ENCODE measurements around the gene DAZAP1. TPM values are rescaled to one million over a fixed set of nuclear protein-coding genes. Genes with fewer than 3 reads are reported as not detected.

DAZAP1 gene
- total RNA-seq, 1 donor = 61.7 TPM

DNA sequence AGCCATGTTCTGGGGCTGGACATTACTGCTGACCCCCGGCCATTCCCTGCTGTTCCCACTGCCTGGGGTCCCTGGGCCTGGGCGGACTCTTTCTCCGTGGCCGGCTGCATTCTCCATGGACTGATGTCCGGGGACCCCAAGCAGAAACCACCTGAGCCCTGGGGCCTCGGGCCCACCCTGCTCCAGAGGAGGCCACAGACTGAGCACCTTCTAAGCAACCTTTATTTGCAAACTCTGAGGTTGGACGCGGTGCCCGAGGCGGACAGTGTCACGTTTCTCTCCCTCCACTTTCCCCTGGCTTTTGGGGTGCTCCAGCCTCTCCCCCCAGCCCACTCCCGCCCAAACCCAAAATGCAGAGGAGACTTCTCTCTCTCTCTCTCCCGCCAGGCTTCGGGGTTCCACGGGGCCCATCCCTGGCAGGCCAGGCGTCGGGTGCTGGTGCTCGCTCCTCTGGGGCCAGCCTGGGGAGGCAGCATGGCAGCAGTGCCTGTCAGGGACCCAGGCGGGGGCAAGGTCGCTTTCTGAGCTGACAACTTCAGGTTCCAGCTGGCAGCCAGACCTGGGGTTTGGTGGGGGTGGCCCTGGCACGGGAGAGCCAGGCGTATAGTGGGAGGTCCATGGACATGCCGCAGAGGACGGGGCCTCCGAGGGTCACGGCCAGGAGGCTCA, 74.0 kb downstream of the DAZAP1 start:
- no peak for DNase-seq (ENCODE audit: low read depth)
- H3K4me3 ChIP-seq (ENCODE audit: low read depth, low read length) = no peak overlapping the region
- TF ChIP-seq, protein P1, sequence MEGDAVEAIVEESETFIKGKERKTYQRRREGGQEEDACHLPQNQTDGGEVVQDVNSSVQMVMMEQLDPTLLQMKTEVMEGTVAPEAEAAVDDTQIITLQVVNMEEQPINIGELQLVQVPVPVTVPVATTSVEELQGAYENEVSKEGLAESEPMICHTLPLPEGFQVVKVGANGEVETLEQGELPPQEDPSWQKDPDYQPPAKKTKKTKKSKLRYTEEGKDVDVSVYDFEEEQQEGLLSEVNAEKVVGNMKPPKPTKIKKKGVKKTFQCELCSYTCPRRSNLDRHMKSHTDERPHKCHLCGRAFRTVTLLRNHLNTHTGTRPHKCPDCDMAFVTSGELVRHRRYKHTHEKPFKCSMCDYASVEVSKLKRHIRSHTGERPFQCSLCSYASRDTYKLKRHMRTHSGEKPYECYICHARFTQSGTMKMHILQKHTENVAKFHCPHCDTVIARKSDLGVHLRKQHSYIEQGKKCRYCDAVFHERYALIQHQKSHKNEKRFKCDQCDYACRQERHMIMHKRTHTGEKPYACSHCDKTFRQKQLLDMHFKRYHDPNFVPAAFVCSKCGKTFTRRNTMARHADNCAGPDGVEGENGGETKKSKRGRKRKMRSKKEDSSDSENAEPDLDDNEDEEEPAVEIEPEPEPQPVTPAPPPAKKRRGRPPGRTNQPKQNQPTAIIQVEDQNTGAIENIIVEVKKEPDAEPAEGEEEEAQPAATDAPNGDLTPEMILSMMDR (IDR thresholded peaks at IDR 0.05; ENCODE audit: insufficient read depth, low read depth, low read length) = no peak

DNA sequence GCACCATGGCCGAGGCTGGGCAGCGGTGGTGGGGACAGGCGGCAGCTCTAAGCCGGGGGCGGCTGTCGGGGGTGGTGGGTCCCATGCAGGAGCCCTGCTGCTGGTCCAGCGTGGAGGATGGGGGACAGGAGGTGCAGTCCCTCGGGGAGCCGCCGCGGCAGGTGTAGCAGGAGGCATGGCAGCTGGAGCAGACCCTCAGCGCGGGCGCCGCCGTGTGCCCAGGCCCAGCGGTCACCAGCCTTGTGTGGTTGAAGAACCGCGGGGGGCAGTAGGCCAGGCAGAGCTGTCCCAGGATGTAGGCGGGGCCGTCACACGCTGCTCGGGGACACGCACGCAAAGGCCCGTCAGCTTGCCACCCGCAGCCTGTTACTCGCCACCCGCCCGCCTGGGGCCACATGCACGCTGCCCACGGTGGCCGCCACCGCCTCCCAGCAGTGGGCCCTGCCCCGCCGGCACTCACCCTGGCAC, 74.5 kb downstream of the DAZAP1 start:
- H3K4me3 ChIP-seq (ENCODE audit: low read depth, low read length) = no peak overlapping the region
- TF ChIP-seq, protein P1 (IDR thresholded peaks at IDR 0.05; ENCODE audit: insufficient read depth, low read depth, low read length) = no peak
- no peak for DNase-seq (ENCODE audit: low read depth)

DNA sequence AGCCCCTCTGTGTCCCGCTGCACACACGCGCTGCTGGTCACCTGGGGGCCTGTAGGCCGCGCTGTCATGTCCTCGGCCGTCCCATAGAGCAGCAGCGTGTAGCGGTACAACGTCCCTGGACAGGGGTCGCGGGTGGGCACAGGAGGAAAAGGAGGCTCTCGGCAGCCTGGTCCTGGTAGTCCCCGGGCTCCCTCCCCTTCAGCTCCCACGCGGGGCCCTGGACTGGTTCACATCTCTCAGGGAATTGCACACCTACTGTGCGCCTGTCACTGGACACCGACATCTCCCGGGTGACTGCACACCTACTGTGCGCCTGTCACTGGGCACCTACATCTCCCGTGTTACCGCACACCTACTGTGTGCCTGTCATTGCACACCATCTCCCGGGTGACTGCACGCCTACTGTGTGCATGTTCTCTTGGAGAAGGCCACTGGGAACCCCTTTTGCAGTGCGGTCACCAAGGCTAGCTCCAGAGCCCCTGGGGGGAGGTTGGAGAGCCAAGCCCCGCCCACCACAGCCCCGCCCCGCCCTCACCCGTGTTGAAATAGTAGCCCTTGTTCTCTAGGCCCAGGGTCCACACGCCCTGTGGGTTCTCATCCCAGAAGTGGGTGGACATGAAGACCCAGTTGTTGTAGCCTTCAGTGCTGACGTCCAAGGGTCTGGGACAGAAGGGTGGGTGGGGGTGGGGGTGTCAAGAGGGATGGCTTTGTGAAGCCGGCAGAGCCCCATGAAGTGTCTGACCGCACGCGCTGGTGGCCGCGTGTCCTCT, 75.2 kb downstream of the DAZAP1 start:
- TF ChIP-seq, protein P1 (IDR thresholded peaks at IDR 0.05; ENCODE audit: insufficient read depth, low read depth, low read length) = no peak
- no peak overlapping the region for H3K4me3 ChIP-seq (ENCODE audit: low read depth, low read length)
- no peak for DNase-seq (ENCODE audit: low read depth)

DNA sequence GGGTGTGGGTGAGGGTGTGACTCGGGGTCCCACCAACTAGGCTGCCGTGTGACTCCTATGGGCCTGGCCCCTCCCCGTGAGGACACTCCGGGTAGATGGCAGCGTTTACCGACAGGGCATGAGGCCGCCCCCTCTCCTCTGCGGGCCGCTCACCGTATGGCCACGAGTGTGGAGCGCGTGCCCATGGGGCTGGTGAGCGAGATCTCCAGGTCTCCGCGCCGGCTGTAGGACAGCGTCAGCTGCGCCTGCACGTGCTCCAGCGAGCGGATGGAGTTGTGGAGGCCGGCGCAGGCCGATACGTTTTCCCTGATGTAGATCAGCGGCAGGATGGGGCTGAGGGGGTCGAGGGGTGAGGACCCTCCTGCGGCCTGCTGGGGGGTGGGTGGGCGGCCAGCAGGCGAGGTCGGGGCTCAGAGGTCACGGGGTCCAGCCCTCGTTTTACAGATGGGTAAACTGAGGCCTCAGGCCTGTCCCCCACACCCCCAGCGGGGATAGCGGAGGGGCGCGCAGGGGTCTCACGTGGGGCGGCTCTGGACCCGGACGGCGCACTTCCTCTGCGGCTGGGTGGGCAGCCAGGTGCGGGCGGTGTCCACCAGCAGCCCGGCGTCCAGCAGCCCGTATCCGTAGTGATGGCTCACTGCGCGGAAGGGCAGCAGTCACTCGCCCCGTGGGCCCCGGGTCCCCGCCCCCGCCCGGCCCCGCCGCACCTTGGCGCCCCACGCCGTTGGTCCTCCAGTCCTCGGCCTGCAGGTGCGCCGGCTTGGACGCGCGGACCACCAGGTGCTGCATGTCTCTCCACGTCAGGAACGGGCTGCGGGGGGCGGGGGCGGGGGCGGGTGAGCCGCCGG, 76.0 kb downstream of the DAZAP1 start:
- no peak for DNase-seq (ENCODE audit: low read depth)
- TF ChIP-seq, protein P1 (IDR thresholded peaks at IDR 0.05; ENCODE audit: insufficient read depth, low read depth, low read length) = no peak
- no peak overlapping the region for H3K4me3 ChIP-seq (ENCODE audit: low read depth, low read length)

DNA sequence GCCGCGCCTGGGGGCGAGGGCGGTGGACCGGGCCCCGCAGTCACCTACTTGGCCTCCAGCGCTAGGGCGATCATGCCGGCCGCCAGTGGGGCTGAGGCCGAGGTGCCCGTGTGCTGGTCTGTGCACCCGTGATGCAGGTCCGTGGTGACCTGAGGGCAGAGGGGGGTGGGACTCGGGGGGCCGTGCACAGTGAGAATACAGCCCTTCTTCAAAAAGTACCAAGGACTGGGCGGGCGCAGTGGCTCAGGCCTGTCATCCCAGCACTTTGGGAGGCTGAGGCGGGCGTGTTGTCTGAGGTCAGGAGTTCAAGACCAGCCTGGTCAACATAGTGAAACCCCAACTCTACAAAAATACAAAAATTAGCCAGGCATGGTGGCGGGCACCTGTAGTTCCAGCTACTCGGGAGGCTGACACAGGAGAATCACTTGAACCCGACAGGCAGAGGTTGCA, 76.6 kb downstream of the DAZAP1 start:
- no peak overlapping the region for H3K4me3 ChIP-seq (ENCODE audit: low read depth, low read length)
- DNase-seq (ENCODE audit: low read depth) = no peak
- TF ChIP-seq, protein P1 (IDR thresholded peaks at IDR 0.05; ENCODE audit: insufficient read depth, low read depth, low read length) = no peak

Other genes with a start within 250 kb of the DAZAP1 start
- gene SBNO2, start 233.3 kb upstream of the DAZAP1 start, total RNA-seq = 69.5 and 69.9 TPM in 2 replicates
- 90.8 and 94.1 TPM in 2 replicates for gene STK11, start 201.8 kb upstream of the DAZAP1 start, total RNA-seq
- 5.8 and 6.0 TPM in 2 replicates for gene CBARP, start 169.6 kb upstream of the DAZAP1 start, total RNA-seq
- gene ATP5F1D, start 165.8 kb upstream of the DAZAP1 start, total RNA-seq = 12.1 and 15.1 TPM in 2 replicates
- 14.2 and 15.5 TPM in 2 replicates for gene MIDN, start 159.0 kb upstream of the DAZAP1 start, total RNA-seq
- 85.5 and 140 TPM in 2 replicates for gene CIRBP, start 138.3 kb upstream of the DAZAP1 start, total RNA-seq
- 17.3 and 21.9 TPM in 2 replicates for gene FAM174C, start 132.1 kb upstream of the DAZAP1 start, total RNA-seq
- gene EFNA2, start 121.7 kb upstream of the DAZAP1 start, total RNA-seq = not detected in 2 replicates
- 33.7 and 61.2 TPM in 2 replicates for gene NDUFS7, start 23.7 kb upstream of the DAZAP1 start, total RNA-seq
- gene GAMT, start 6.0 kb upstream of the DAZAP1 start, total RNA-seq = 23.3 and 29.6 TPM in 2 replicates
- 346 and 444 TPM in 2 replicates for gene RPS15, start 30.8 kb downstream of the DAZAP1 start, total RNA-seq
- gene APC2, start 42.5 kb downstream of the DAZAP1 start, total RNA-seq = 0.32 and 0.43 TPM in 2 replicates
- 29.6 and 32.8 TPM in 2 replicates for gene C19orf25, start 71.6 kb downstream of the DAZAP1 start, total RNA-seq
- 1.3 and 1.9 TPM in 2 replicates for gene PCSK4, start 82.8 kb downstream of the DAZAP1 start, total RNA-seq
- 0.43 and 0.97 TPM in 2 replicates for gene REEP6, start 83.6 kb downstream of the DAZAP1 start, total RNA-seq
- gene ADAMTSL5, start 105.4 kb downstream of the DAZAP1 start, total RNA-seq = 6.4 and 6.9 TPM in 2 replicates
- under 0.01 TPM in 1 of 2 replicates, not detected in the other for gene PLK5, start 116.5 kb downstream of the DAZAP1 start, total RNA-seq
- gene MEX3D, start 160.7 kb downstream of the DAZAP1 start, total RNA-seq = 33.7 and 48.6 TPM in 2 replicates
- 73.4 and 103 TPM in 2 replicates for gene MBD3, start 185.3 kb downstream of the DAZAP1 start, total RNA-seq
- gene UQCR11, start 197.9 kb downstream of the DAZAP1 start, total RNA-seq = 49.3 and 53.5 TPM in 2 replicates
- gene TCF3, start 245.0 kb downstream of the DAZAP1 start, total RNA-seq = 57.0 and 66.7 TPM in 2 replicates